GM18861 (cell line): ENCODE results near the gene MAP1LC3B2.

Source experiments
- ATAC-seq: cut with Tn5 transposase; IDR thresholded peaks from one replicate; pipeline ENCODE4 v1.9.1; 2021; ENCODE audit not compliant: unreplicated experiment

The MAP1LC3B2 gene

DNA sequence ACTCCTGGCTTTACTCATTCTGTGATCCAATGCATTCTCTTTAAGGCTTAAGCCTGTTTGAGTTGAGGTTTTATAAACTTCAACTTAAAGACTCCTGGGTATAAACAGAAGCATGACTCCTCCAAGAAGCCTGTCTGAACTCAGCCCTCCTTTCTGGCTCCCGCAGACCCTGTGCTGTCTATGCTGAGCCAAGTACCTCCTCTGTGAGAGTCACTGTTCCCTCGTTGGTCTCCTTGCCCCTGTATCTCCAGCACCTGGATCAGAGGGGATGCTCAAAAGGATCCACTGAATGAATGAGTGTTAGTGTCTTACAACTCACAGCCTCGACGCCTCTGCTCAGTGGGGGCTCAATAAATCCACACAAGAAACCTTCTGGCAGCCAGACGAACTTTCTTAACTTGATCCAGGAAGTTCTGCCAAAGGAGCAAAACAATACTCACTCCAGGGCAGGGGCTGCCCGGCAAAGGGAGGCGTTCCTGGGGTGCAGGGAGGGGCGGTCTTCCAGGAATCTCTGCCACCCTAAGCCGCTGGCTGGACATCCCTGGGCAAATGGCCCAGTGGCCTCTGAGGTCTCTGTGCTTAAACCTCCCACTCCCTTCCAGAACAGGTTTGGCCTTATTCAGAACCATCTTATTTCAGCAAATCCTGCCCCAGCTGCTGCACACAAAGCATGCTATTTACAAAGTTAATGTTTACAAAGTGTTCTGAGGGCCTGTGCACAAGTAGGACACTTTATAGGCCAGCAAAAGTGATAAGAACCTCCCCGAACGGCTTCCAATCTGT lies 32.9 kb downstream of the MAP1LC3B2 start:
- ATAC-seq, result no peak

GRCh38 chr12:116592731-116593130 lies 33.5 kb downstream of the MAP1LC3B2 start:
- no peak for ATAC-seq

- ATAC-seq, result no peak
These were observed 35.3 kb downstream of the MAP1LC3B2 start for GRCh38 chr12:116594325-116595038.

DNA sequence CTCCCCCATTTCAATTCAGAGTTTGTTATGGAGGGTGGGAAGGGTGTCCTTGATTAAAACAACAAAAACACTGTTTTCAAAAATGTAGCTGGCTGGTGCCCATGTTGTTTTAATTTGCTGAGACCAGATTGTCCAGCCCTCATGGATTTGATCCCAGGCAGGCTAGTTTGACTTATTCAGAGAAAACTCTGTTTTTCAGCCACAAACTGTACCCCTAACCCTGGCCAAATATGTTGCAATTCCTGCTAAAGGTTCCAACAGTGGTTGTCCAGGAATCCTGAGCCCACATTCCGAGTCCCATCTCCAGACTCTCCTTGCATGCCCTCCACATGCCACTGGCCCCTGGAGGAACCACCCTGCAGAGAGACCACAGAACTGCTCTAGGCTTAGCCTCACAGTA lies 36.0 kb downstream of the MAP1LC3B2 start:
- no peak for ATAC-seq

- no peak for ATAC-seq
These were observed 36.5 kb downstream of the MAP1LC3B2 start for GRCh38 chr12:116595672-116596071.

DNA sequence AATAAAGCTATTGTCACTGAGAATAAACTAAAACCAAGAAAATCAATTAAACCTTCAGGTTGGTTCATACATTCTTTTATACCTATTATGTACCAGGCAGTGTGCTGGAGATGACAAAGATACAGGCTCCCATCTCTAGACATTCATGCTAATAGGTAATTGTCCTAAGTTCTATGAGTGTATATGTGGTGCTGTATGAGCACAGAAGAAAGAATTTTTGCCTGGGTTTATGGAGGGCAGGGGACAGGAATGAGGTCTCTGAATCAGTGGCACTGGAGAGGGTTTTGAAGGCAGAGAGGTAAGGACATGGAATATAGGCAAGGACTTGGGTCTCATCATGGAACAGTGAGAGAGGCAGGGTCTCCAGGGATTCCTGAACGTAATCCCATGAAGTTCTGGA lies 38.7 kb downstream of the MAP1LC3B2 start:
- no peak for ATAC-seq

GRCh38 chr12:116598311-116599284 lies 39.4 kb downstream of the MAP1LC3B2 start:
- no peak for ATAC-seq

DNA sequence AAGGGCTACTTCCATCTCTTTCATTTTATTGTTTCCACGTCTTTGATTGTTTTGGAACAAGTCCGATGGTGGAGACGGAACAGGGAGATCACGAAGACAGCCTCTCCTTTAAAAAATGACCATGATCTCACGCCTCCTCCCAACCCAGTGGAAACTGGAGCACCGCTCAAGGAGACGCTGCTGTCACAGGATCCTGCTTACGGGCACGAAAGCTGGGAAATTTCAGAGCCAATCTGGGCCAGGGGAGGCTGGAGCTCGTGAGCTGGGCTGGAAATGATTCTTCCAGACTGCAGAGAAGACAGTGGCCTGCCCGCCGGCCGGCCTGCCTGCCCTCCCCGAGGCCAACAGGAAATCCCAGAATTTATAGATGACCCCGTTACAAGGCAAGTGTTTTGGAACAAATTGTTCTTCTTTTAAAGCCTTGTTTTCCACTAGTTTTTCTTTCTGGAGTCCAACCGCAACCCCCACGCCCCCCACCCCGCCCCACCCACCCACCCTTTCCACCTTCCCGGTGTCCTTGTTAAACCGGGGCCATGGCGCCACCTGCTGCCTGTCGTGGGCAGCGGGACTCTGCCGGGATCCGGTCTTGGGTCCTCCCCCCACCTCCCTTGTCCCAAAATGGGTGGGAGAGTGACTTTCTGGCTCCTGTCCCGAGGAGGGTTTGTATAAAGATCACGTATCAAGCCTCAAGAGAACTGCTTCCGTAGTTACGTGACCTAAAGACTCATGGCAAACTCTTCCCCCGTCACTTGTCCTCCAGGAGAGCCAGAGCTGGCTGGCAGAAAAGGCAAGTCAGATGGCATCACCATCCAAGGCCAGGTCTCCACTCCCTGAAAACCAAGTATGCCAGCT lies 40.3 kb downstream of the MAP1LC3B2 start:
- no peak for ATAC-seq

GRCh38 chr12:116600959-116601918 lies 42.1 kb downstream of the MAP1LC3B2 start:
- ATAC-seq, result no peak

DNA sequence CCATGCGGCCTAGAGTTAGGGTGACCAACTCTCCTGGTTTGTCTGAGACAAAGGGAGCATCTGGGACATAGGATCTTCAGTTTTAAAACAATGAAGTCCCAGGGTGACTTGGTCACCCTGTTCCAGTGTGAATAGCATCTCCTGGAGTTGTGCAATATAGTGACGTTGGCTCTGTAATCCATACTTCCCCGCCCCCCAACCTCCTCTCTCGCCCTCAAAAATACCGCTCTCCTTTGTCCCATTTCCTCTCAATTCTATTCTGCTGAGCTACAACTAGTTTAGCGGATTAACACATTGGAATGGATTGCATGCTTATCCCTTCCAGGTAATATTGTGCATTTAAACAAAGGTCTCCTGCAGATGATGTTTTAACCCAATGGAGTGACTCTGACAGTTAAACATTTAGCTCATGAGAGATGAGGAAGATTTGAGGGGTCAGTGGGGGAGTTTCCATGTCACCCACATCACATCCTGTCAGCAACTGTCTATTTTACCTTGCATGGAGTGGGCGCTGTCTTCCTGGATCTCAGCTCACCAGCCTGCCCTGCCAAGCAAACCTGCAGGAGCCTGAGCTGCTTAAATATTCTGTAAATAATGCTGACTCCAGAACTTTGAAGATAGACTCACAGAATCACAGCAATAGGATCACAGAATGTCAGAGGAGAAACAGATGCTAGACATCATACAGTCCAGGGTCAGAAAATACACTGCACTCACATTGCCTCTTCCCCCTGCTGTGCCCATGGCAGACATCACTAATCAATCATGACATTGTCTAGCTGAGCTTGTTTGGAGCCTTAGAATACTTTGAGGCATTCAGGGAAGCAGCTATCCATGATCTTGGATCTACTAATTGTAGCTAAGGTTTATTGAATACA lies 43.0 kb downstream of the MAP1LC3B2 start:
- ATAC-seq, result no peak

GRCh38 chr12:116603546-116604177 lies 44.5 kb downstream of the MAP1LC3B2 start:
- no peak for ATAC-seq

DNA sequence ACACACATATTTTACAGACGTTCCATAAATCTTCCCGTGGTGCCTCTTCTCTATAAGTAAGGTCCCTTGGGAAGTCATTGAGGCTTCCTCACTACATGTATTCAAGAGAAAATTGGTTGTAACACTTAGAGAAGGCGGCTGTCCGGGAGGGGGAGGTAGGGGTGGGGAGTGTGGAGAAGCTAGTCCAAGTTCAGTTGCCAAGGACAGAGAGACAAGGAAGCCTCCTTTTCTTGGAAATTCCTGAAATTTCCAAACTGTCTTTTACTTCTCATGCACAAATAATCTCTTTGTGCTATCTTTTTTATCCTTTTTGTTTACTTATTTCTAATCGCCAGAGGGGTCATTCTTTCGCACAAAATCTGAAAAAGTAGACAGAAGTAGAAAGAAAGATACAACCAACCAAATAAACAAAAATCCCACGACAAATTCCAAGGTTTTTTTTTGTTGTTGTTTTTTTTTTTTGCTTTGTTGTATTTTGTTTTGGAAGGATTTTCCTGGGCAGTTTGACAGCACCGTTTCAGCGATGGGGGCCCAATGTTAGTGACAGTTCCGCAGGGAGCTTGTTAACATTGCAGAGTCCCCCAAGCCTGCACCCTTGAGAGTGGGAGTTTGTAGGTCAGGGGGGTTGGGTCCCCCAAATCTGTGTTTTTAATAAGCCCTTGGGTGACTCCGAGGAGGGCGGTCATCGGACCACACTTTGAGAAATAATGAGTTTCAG lies 45.2 kb downstream of the MAP1LC3B2 start:
- ATAC-seq, result no peak

GRCh38 chr12:116604951-116605641 lies 45.9 kb downstream of the MAP1LC3B2 start:
- no peak for ATAC-seq

DNA sequence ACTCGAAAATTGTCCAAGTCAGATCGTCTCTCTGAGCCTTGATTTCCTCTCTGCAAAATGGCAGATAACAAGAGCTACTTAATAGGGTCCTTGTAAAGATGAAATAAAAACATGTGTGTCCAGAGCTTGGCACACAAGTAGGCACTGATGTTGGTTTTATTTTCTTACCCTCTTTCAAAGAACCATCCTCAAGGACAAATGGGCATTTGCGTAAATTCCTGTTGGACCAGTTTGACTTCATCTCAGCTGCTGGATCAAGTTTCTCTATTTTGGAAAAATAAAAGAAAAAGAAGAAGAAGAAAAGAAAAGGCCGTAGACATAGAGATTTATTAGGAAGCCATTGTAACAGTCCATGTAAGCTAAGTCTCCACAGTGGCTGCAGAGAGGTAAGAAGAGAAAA lies 47.2 kb downstream of the MAP1LC3B2 start:
- ATAC-seq, result no peak

DNA sequence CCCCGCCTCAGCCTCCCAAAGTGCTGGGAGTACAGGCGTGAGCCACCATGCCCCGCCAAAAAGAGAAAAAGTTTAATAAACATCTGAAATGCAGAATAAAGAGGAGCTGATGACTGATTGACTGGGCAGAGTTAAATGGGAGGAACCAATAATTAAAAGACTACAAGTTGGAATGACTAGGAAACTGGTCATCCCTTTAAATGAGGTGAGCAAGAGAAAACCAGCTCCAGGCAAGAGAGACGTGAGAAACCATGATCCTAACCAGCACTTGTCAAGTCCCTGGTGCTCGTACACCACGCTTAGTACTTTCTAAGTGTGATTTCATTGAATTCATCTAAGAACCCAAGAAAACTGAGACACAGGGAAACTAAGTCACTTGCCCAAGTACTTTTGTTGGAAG lies 47.9 kb downstream of the MAP1LC3B2 start:
- ATAC-seq, result no peak

DNA sequence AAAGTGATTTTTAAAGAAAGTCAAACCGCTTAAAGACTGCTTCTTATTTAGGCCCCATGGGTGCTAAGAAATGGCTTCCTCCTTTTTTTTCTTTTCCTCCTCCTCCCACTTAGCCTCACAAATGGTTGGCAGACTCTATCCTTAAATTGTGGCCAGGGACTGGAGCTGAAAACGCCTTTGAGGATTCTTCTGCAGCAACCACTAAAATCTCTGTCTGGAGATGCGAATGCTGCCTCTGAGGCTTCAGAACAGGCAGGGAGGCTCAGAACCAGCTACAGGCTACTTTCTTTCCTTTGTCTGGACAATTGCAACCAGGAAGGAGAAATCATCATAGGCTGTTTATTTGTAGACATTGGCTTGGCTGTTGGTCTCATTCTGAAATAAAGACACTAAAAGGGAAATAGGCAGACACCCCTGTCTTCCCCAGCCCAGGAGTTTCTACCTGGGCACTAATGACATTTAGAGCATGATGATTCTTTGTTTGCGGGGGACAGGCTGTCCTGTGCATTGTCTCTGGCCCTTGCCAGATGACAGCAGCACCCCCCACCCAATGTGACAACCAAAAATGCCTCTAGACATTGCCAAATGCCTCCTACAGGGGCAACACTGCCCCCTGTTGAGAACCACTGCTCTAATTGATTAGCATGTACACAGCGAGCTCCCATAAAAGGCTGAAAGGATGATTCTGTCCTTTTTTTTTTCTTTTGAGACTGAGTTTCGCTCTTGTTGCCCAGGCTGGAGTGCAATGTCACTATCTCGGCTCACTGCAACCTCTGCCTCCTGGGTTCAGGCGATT lies 50.3 kb downstream of the MAP1LC3B2 start:
- ATAC-seq, result no peak
